GM21576 (cell line): Measurements from ENCODE around the gene TTLL9.

ENCODE experiments used
- ATAC-seq: cut with Tn5 transposase; IDR thresholded peaks from one replicate; pipeline ENCODE4 v1.9.1; 2021; ENCODE audit warnings: mild to moderate bottlenecking, moderate library complexity; ENCODE audit not compliant: unreplicated experiment

The TTLL9 gene

GRCh38 chr20:31974951-31975487 is 104.6 kb downstream of the TTLL9 start:
- no peak for ATAC-seq

- no peak for ATAC-seq
Measured at GRCh38 chr20:31975874-31976273, 105.4 kb downstream of the TTLL9 start.

GRCh38 chr20:31977080-31977479 is 106.6 kb downstream of the TTLL9 start:
- no peak for ATAC-seq

GRCh38 chr20:31979713-31980426 is 109.4 kb downstream of the TTLL9 start:
- no peak for ATAC-seq

GRCh38 chr20:31981784-31982183 is 111.3 kb downstream of the TTLL9 start:
- ATAC-seq = no peak

GRCh38 chr20:31984981-31985471 is 114.6 kb downstream of the TTLL9 start:
- no peak for ATAC-seq

- ATAC-seq = no peak
Measured at GRCh38 chr20:31987744-31988143, 117.3 kb downstream of the TTLL9 start.

- no peak for ATAC-seq
Measured at GRCh38 chr20:31988430-31989015, 118.1 kb downstream of the TTLL9 start.

- ATAC-seq = no peak
Measured at GRCh38 chr20:31989030-31989645, 118.7 kb downstream of the TTLL9 start.

GRCh38 chr20:31990641-31991338 is 120.4 kb downstream of the TTLL9 start:
- ATAC-seq = no peak

- ATAC-seq = no peak
Measured at GRCh38 chr20:31991339-31991705, 120.9 kb downstream of the TTLL9 start.

- no peak for ATAC-seq
Measured at GRCh38 chr20:31992086-31992485, 121.7 kb downstream of the TTLL9 start.
